Pancreas (tissue), 10 donors: ENCODE measurements around the gene WWOX. TPM values are rescaled to one million over a fixed set of nuclear protein-coding genes. Genes with fewer than 3 reads are reported as not detected.

Source experiments
- ATAC-seq, 4 donors: fragments of 200-7000 bp; cut with Tn5 transposase; one replicate each; pipeline versions ENCODE4 v1.8.0 to v1.9.1; 2020; ENCODE audit warnings: mild to moderate bottlenecking in 4 of 4, moderate library complexity in 4 of 4
- DNase-seq, 6 donors: peaks; one replicate each; pipeline ENCODE4 v3.0.0-alpha.2; 2020
- FAIRE-seq: peaks from 2 replicates; lab custom pipeline; 2012; peaks lifted over from hg19 to GRCh38; lab: Jason Lieb, UNC
- H3K27ac ChIP-seq, 4 donors: fragments of 200-600 bp; sonication (generic); 1 replicate in 3 of 4; 2 replicates in 1 of 4; pipeline versions ENCODE4 v1.5.0 to v1.8.0; 2020
- H3K27me3 ChIP-seq, 4 donors: fragments of 200-600 bp; one replicate each; pipeline ENCODE4 v1.8.0; 2021
- H3K36me3 ChIP-seq, 3 donors: fragments of 200-600 bp; sonication (generic) in 1 of 3; one replicate each; pipeline versions ENCODE4 v1.5.0 to v1.8.0; 2020 to 2021
- H3K4me1 ChIP-seq, 3 donors: fragments of 200-600 bp; one replicate each; pipeline ENCODE4 v1.8.0; 2021
- H3K4me3 ChIP-seq, 4 donors: fragments of 200-600 bp; sonication (generic) in 2 of 4; one replicate each; pipeline versions ENCODE4 v1.5.0 to v1.8.0; 2020 to 2021
- H3K9me3 ChIP-seq, 4 donors: fragments of 200-600 bp; one replicate each; pipeline ENCODE4 v1.8.0; 2021
- WGBS, 2 donors: extraction: QIAGEN DNeasy Blood & Tissue Kit; methylation state at CpG; one replicate each; pipeline ENCODE4 v1.1.7; 2013; 5-methylcytosine and 5-hydroxymethylcytosine counted together
- intact Hi-C, 3 donors: fragments of 100-400 bp; cut with DNase I; formaldehyde crosslinking; loops; one replicate each; pipeline versions ENCODE4 v1.11.1 to v1.14.2; 2022
- polyA plus RNA-seq, 2 donors: library from polyadenylated mRNA; stranded (reverse); fragments of 200-250 nt; gene quantifications; one replicate each; pipeline ENCODE4 v1.2.3, GENCODE V29; 2013
- total RNA-seq, 6 donors: library from RNA; stranded (reverse); fragmentation: NEBNext Ultra II Directional in 4 of 6; extraction: Animal tissue kit (Norgen Biotek cat#: 25700) in 4 of 6; gene quantifications; one replicate each; pipeline versions ENCODE4 v1.2.1 to v1.2.4, GENCODE V29; 2021 to 2023
- TF ChIP-seq, protein P1 (sequence below), 4 donors: fragments of 200-600 bp; sonication (generic) in 3 of 4; IDR thresholded peaks; one replicate each; pipeline versions ENCODE4 v1.5.0 to v1.8.0; 2021; ENCODE audit warnings: antibody characterized with exemption in 4 of 4
- donor health status: healthy with polysubstance abuse.
- donor health status: DM: no; HTN: no; CAD: no; lungs with moderate emphysema.
- donor health status: DM: no; HTN: no; CAD: no.
- donor health status: control.
- donor health status: control.
- donor health status: Bipolar disorder and iron deficiency.
- donor health status: DM: yes; HTN: yes; CAD: no.
- donor health status: DM: no; HTN: no; CAD: no.
- donor health status: DM: no; HTN: no; CAD: no.
- donor health status: DM: yes; HTN: yes; CAD: no.

The WWOX gene
- total and polyA plus RNA-seq, 8 donors, result 6.8 to 14.4 (median 10.8) TPM

DNA sequence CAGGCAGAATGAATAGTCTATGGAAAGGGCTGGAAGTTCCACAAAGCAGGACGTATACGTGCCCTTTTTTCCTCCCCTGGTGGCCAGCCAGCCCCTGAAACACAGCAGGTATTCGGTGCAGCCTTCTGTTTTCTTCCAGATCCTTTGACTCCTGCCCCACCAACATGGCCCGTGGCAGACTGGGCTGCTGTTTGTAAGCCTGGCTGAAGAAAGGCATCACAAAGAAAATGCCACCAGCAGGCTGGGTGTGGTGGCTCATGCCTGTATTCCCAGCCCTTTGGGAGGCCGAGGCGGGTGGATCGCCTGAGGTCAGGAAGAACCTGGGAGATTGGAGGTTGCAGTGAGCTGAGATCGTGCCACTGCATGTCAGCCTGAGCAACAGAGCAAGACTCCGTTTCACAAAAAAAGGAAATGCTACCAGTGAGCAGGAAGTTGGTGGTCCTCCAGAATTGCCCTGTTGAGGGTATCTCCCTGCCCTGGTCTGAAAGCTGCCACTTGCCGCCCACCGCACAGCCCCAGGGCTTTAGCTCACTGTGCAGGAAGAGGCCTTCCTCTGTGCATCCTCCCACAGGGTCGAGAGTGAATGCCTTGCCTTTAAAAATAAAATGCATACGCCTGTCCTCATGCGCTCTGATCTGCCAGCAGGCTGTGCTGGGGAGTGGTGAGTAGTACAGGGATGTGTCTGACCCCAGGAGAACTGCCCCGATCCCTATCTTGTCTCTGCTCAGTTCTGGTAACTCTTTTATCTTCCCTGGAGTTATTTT, 913.4 kb downstream of the WWOX start:
- no peak overlapping the region for H3K27ac ChIP-seq
- no peaks in the 10 kb centered on the region for H3K9me3 ChIP-seq
- no peak for ATAC-seq

DNA sequence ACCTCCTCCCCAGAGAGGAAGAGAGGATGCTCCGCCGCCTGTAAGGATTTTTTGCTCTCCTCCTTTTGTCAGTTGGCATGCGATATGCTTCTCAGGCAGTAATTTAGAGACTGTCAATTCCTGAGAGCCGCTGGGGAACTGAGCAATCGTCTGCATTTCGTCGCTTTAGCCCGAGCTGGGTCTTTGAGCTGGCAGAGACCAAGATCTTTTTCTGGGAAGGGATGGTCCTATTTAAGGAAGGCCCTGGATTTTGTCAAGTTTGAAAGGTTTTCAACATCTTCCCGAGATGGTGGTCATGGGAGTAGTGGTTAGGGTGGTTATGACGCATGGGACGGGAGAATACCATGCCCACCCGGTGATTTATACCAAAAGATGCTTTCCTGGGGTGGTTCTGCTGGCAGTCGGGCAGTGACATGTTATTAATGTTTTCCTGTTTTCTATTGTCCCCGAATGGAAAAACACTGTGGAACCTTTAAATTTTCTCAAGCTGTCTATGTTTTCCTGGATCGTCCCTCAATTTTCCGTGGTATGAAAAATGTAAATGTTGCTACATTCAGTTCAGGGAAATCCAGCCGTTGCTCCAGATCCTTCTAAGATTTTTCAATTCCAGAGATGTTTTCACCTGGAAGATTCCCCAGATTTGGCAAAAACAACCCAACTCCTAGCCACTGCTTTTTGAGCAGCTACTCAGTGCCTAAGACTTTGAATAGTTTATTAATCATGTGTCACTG, 914.6 kb downstream of the WWOX start:
- DNase-seq (no peak), ATAC-seq (no peak), FAIRE-seq (no peak)
- H3K36me3 ChIP-seq, result no peaks in the 10 kb centered on the region
- no peak overlapping the region for H3K27ac ChIP-seq
- intact Hi-C loops, result no loop called here
- no peaks in the 10 kb centered on the region for H3K4me1 ChIP-seq
- TF ChIP-seq, protein P1, sequence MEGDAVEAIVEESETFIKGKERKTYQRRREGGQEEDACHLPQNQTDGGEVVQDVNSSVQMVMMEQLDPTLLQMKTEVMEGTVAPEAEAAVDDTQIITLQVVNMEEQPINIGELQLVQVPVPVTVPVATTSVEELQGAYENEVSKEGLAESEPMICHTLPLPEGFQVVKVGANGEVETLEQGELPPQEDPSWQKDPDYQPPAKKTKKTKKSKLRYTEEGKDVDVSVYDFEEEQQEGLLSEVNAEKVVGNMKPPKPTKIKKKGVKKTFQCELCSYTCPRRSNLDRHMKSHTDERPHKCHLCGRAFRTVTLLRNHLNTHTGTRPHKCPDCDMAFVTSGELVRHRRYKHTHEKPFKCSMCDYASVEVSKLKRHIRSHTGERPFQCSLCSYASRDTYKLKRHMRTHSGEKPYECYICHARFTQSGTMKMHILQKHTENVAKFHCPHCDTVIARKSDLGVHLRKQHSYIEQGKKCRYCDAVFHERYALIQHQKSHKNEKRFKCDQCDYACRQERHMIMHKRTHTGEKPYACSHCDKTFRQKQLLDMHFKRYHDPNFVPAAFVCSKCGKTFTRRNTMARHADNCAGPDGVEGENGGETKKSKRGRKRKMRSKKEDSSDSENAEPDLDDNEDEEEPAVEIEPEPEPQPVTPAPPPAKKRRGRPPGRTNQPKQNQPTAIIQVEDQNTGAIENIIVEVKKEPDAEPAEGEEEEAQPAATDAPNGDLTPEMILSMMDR (IDR thresholded peaks at IDR 0.05), result no peak
- H3K27me3 ChIP-seq, result no peaks in the 10 kb centered on the region
- H3K4me3 ChIP-seq, result no peak overlapping the region
- 81 to 85% methylated on average over 17 of the region's 17 CpGs for WGBS, 2 donors
- no peaks in the 10 kb centered on the region for H3K9me3 ChIP-seq

More for the DNA sequence above, 913.4 kb downstream of the WWOX start:
- Histone ChIP-seq H3K4me1 (no peaks in the 10 kb centered on the region), H3K27me3 (no peaks in the 10 kb centered on the region), H3K36me3 (no peaks in the 10 kb centered on the region), H3K4me3 (no peak overlapping the region)
- 86 to 89% methylated on average over 15 of the region's 15 CpGs for WGBS, 2 donors
- TF ChIP-seq, protein P1 (IDR thresholded peaks at IDR 0.05), result no peak
- intact Hi-C loops, result no loop called here
- DNase-seq (no peak), FAIRE-seq (no peak)

DNA sequence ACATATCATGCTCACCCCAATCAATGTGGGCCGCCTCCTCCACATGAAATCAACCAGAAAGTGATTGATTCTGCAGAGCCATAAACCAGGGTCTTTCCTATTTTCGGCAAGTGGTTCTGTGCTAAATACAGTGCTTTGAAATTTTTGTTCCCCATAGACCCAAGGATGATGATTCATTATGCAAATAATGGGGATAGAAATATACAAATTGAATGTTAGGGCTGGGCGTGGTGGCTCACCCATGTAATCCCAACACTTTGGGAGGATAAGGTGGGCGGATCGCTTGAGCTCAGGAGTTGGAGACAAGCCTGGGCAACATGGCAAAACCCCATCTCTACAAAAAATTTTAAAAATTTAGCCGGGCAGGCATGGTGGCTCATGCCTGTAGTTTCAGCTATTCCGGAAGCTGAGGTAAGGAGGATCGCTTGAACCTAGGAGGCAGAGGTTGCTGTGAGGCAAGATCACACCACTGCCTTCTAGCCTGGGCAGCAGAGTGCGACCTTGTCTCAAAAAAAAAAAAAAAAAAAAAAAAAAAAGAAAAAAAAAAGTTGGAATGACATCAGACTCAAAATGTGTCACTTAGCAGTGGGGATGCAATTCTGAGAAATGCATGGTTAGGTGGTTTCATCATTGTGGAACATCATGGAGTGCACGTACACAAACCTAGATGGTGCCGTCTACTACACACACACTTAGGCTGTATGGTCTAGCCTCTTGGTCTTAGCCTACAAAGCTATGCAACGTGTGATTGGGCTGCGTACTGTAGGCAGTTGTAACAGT, 919.4 kb downstream of the WWOX start:
- Histone ChIP-seq H3K27me3 (no peaks in the 10 kb centered on the region), H3K36me3 (no peaks in the 10 kb centered on the region), H3K27ac (no peak overlapping the region), H3K4me3 (no peak overlapping the region), H3K4me1 (no peaks in the 10 kb centered on the region), H3K9me3 (no peaks in the 10 kb centered on the region)
- intact Hi-C loops, result no loop called here
- 91 to 95% methylated on average over 13 of the region's 13 CpGs for WGBS, 2 donors
- TF ChIP-seq, protein P1 (IDR thresholded peaks at IDR 0.05), result no peak
- FAIRE-seq (no peak), DNase-seq (no peak), ATAC-seq (no peak)

DNA sequence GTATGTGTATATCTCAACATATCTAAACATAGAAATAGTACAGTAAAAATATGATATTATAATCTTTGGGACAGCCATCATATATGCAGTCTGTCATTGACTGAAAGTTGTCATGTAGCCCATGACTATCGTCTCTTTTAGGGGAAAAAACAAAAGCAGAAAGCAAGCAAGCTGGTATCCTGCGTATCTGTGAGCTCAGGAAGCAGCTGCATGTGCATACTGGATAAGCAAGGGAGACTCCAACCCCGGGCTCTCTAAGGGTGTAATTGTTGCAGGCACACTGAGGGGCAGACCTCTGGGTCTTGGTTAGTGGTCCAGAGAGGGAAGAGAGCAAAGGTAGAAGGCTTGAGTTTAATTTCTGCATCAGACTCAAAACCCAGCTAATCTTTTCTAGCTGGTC, 920.0 kb downstream of the WWOX start:
- no peaks in the 10 kb centered on the region for H3K4me1 ChIP-seq
- 82 to 87% methylated on average over 3 of the region's 3 CpGs for WGBS, 2 donors
- intact Hi-C loops, result no loop called here
- no peak overlapping the region for H3K27ac ChIP-seq
- no peak for FAIRE-seq
- H3K4me3 ChIP-seq, result no peak overlapping the region
- no peak for DNase-seq
- TF ChIP-seq, protein P1 (IDR thresholded peaks at IDR 0.05), result no peak
- H3K27me3 ChIP-seq, result no peaks in the 10 kb centered on the region
- ATAC-seq, result no peak
- no peaks in the 10 kb centered on the region for H3K36me3 ChIP-seq
- no peaks in the 10 kb centered on the region for H3K9me3 ChIP-seq
